ENCODE results near the gene ABHD16B.

ABHD16B gene

GRCh38 chr20:63861365-63861934 is at the start of gene ABHD16B:
ABHD16B (plus strand) TSS chr20:63861498; CDS start chr20:63861541, 43 bp downstream.
- TF ChIP-seq CTCF (IDR thresholded peaks at IDR 0.05): no peak
- Histone ChIP-seq H3K27ac (no peak within 1 kb of the TSS), H3K4me3 (no peak within 1 kb of the TSS)
- DNase-seq (ENCODE audit: low spot score): no peak

- Histone ChIP-seq H3K27ac (no peak overlapping the region), H3K4me3 (no peak overlapping the region)
- no peak for DNase-seq (ENCODE audit: low spot score)
- no peak for TF ChIP-seq CTCF (IDR thresholded peaks at IDR 0.05)
These were observed 46.2 kb upstream of the ABHD16B start for GRCh38 chr20:63814891-63815614.

- Histone ChIP-seq H3K27ac (no peak overlapping the region), H3K4me3 (no peak overlapping the region)
- TF ChIP-seq CTCF (IDR thresholded peaks at IDR 0.05): no peak
- no peak for DNase-seq (ENCODE audit: low spot score)
These were observed 45.6 kb upstream of the ABHD16B start for GRCh38 chr20:63815615-63816253.

- no peak overlapping the region for H3K27ac ChIP-seq
These were observed 41.9 kb upstream of the ABHD16B start for GRCh38 chr20:63819224-63819921.

GRCh38 chr20:63821811-63822210 is 39.5 kb upstream of the ABHD16B start:
- no peak for DNase-seq (ENCODE audit: low spot score)
- Histone ChIP-seq H3K4me3 (no peak overlapping the region), H3K27ac (no peak overlapping the region)
- TF ChIP-seq CTCF (IDR thresholded peaks at IDR 0.05): no peak

More at GRCh38 chr20:63819224-63819921, 41.9 kb upstream of the ABHD16B start:
- DNase-seq (ENCODE audit: low spot score): no peak
- no peak for TF ChIP-seq CTCF (IDR thresholded peaks at IDR 0.05)
- H3K4me3 ChIP-seq: no peak overlapping the region

- DNase-seq (ENCODE audit: low spot score): no peak
- Histone ChIP-seq H3K27ac (peak overlapping the region in 1 of 2 donors; percentile 0), H3K4me3 (no peak overlapping the region)
- TF ChIP-seq CTCF (IDR thresholded peaks at IDR 0.05): no peak
These were observed 39.0 kb upstream of the ABHD16B start for GRCh38 chr20:63822276-63822696.

Measured in coronary artery (tissue), 2 donors.